T follicular helper cell (primary cell): ENCODE results near the gene ZNF783.
"Not testable (repeated sequence)": the region's sequence is repeated elsewhere in the genome, so short reads cannot be mapped to it uniquely, and the experiment has no call there.

Experiments
- DNase-seq: peaks from one replicate; pipeline ENCODE4 v3.0.0-alpha.2; 2020; ENCODE audit warnings: low read depth

Gene ZNF783

DNA sequence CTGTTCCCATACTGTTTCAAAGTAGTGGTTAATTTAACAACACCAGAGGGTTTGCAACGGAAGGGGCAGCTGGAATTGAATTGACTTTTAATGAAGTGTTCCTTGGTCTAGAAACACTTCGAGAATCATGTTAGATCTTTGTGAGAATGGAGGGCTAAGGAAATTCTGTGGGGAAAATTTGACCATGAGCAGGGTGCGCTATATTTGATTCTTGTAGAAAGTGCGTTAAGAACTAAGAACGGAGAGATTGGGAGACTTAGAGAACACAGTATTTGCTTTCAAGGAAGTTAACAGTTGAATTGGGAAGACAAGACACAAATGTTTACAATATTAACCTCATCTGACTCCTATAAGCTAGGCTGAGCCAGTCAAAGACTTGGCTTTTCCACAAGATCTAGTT lies 21.4 kb upstream of the ZNF783 start:
- DNase-seq: no peak

- no peak for DNase-seq
These were observed 20.3 kb upstream of the ZNF783 start for GRCh38 chr7:149241696-149242095.

GRCh38 chr7:149245244-149245643 lies 16.8 kb upstream of the ZNF783 start:
- DNase-seq: no peak

DNA sequence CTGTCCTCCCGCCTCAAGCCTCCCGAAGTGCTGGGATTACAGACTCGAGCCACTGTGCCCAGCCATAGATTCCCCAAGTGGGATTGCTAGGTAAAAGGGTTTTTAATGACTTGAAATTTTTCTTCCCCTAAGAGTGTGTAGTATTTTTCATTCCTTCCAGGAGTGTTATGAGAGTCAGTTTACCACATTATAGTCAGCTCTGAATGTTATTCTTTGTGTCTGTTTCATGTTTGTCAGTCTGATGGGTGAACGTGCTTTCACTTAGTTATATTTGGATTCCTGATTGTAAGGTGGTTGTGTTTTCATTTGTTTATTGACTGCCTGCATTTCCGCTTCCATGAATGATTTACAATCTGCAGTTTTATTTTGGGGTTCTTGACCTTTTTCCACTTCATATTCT lies 16.3 kb upstream of the ZNF783 start:
- DNase-seq: no peak

GRCh38 chr7:149248777-149249176 lies 13.2 kb upstream of the ZNF783 start:
- DNase-seq: no peak

- DNase-seq: not testable (repeated sequence)
These were observed 11.8 kb upstream of the ZNF783 start for GRCh38 chr7:149250151-149250550.

DNA sequence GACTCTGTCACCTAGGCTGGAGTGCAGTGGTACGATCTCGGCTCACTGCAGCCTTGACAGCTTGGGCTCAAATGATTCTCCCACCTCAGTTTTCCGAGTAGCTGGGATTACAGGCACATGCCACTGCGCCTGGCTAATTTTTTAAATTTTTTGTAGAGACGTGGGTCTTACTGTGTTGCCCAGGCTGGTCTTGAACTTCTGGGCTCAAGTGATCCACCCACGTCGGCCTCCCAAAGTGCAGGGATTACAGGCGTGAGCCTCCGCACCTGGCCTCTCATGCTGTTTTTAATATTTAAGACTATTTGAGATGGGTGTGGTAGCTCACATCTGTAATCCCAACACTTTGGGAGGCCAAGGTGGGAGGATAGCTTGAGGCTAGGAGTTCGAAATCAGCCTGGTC lies 10.5 kb upstream of the ZNF783 start:
- not testable (repeated sequence) for DNase-seq

DNA sequence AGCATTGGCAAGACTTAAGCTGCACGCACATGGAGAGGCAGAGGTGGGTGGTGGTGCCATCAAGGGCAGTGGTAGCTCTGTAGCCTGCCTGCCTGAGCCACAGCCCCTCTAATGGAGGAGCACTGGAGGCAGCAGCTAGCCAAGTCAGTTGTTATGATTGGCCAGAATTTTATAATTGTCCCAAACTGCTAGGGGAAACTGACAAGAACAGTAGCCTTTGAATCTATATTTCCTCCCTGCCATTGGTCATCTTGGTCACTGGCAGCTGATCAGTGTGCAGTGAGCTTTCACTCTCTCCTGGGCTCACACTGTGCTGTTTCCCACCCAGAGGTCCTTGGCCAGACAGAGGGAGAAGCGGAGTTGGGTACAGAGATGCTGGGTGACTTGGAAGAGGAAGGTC lies 9.6 kb upstream of the ZNF783 start:
- DNase-seq: no peak

- DNase-seq: no peak
These were observed 8.3 kb upstream of the ZNF783 start for GRCh38 chr7:149253665-149254064.

- no peak for DNase-seq
These were observed 7.7 kb upstream of the ZNF783 start for GRCh38 chr7:149254181-149254858.

- no peak for DNase-seq
These were observed 6.8 kb upstream of the ZNF783 start for GRCh38 chr7:149255174-149255573.

- no peak for DNase-seq
These were observed 5.4 kb upstream of the ZNF783 start for GRCh38 chr7:149256568-149256967.

- no peak for DNase-seq
These were observed 4.8 kb upstream of the ZNF783 start for GRCh38 chr7:149257146-149257545.

GRCh38 chr7:149261316-149261828 lies 624 bp upstream of the ZNF783 start:
- no peak for DNase-seq

DNA sequence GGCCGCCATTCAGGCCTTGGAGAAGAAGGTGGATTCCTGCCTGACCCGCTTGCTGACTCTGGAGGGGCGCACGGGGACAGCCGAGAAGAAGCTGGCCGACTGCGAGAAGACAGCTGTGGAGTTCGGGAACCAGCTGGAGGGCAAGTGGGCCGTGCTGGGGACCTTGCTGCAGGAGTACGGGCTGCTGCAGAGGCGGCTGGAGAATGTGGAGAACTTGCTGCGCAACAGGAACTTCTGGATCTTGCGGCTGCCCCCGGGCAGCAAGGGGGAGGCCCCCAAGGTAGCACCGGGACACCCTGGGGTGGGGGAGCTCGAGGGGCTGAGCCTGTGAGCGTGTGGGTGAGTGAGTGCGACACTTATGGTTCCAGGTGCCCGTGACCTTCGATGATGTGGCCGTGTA lies 4.5 kb downstream of the ZNF783 start:
- DNase-seq: no peak

GRCh38 chr7:149267733-149268132 lies 5.7 kb downstream of the ZNF783 start:
- DNase-seq: no peak

GRCh38 chr7:149274424-149274823 lies 12.4 kb downstream of the ZNF783 start:
- DNase-seq: not testable (repeated sequence)

DNA sequence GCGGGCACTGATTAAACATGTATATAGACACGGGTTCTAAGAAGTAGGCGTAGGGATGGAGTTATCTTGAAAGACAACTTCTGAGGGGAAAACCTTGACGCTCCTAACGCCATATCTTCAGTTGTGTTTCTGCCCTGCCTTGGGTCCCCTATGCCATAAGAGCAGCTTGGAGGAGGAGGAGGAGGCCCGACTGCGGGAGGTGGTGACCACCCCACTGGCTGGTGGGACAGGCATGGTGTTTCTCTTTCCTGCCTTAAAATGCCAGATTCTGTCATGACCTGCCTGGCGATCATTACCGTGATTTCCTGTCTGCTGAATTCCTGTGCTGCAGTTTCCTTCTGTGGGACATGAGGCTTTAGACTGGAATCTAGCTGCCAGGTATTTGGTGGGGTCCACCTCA lies 15.9 kb downstream of the ZNF783 start:
- DNase-seq: no peak

DNA sequence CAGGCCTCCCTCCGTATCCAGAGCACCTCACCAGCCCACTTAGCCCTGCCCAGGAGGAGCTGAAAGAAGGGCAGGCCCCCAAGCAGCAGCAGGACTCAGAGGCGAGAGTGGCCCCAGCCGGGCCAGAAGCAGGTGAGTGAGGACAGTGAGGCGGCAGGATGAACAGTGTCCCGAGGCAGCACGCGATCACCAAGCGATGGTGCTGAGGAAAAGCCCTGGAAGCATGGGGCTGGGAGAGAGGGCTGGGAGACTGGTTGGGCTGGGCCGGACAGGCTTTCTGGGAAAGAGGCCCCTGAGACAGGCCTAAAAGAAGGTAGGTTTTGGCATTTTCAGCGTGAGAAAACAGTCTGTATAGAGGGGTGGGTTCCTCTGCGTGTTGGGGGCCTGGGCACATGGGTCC lies 16.4 kb downstream of the ZNF783 start:
- no peak for DNase-seq

GRCh38 chr7:149279111-149279743 lies 17.2 kb downstream of the ZNF783 start:
- no peak for DNase-seq

GRCh38 chr7:149280151-149280550 lies 18.2 kb downstream of the ZNF783 start:
- no peak for DNase-seq

GRCh38 chr7:149280661-149281507 lies 18.9 kb downstream of the ZNF783 start:
- DNase-seq: no peak
